ENCODE data around the gene PPP2R3A.

PPP2R3A gene

GRCh38 chr3:136069933-136070332, 104.4 kb downstream of the PPP2R3A start:
- Mint-ChIP-seq H3K27ac (no peak overlapping the region), H3K36me3 (ENCODE audit: low read depth) (peaks cover 36% of the 10 kb centered on the region), H3K27me3 (ENCODE audit: low read depth, poor library complexity) (peaks cover 4% of the 10 kb centered on the region), H3K4me1 (peaks cover 8% of the 10 kb centered on the region), H3K4me3 (no peak overlapping the region), H3K9me3 (no peaks in the 10 kb centered on the region)
- TF ChIP-seq, protein P1, sequence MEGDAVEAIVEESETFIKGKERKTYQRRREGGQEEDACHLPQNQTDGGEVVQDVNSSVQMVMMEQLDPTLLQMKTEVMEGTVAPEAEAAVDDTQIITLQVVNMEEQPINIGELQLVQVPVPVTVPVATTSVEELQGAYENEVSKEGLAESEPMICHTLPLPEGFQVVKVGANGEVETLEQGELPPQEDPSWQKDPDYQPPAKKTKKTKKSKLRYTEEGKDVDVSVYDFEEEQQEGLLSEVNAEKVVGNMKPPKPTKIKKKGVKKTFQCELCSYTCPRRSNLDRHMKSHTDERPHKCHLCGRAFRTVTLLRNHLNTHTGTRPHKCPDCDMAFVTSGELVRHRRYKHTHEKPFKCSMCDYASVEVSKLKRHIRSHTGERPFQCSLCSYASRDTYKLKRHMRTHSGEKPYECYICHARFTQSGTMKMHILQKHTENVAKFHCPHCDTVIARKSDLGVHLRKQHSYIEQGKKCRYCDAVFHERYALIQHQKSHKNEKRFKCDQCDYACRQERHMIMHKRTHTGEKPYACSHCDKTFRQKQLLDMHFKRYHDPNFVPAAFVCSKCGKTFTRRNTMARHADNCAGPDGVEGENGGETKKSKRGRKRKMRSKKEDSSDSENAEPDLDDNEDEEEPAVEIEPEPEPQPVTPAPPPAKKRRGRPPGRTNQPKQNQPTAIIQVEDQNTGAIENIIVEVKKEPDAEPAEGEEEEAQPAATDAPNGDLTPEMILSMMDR (IDR thresholded peaks at IDR 0.05) = no peak
- DNase-seq = no peak

GRCh38 chr3:136070334-136070733, 104.8 kb downstream of the PPP2R3A start:
- H3K36me3 Mint-ChIP-seq (ENCODE audit: low read depth) = peaks cover 31% of the 10 kb centered on the region
- DNase-seq = no peak
- H3K27me3 Mint-ChIP-seq (ENCODE audit: low read depth, poor library complexity) = peaks cover 4% of the 10 kb centered on the region

GRCh38 chr3:136070953-136071949, 105.7 kb downstream of the PPP2R3A start:
- TF ChIP-seq, protein P1 (IDR thresholded peaks at IDR 0.05) = no peak
- no peak overlapping the region for H3K4me3 Mint-ChIP-seq
- H3K4me1 Mint-ChIP-seq = peaks cover 16% of the 10 kb centered on the region
- H3K36me3 Mint-ChIP-seq (ENCODE audit: low read depth) = peaks cover 22% of the 10 kb centered on the region
- no peaks in the 10 kb centered on the region for H3K9me3 Mint-ChIP-seq
- no peak for DNase-seq
- peaks cover 4% of the 10 kb centered on the region for H3K27me3 Mint-ChIP-seq (ENCODE audit: low read depth, poor library complexity)
- H3K27ac Mint-ChIP-seq = peak overlapping the region; percentile 64

More at GRCh38 chr3:136070334-136070733, 104.8 kb downstream of the PPP2R3A start:
- H3K27ac Mint-ChIP-seq = no peak overlapping the region
- H3K9me3 Mint-ChIP-seq = no peaks in the 10 kb centered on the region
- TF ChIP-seq, protein P1 (IDR thresholded peaks at IDR 0.05) = no peak
- H3K4me3 Mint-ChIP-seq = no peak overlapping the region
- H3K4me1 Mint-ChIP-seq = peaks cover 10% of the 10 kb centered on the region

- no peak for DNase-seq
- TF ChIP-seq, protein P1 (IDR thresholded peaks at IDR 0.05) = no peak
- H3K36me3 Mint-ChIP-seq (ENCODE audit: low read depth) = peaks cover 17% of the 10 kb centered on the region
- H3K4me1 Mint-ChIP-seq = peaks cover 16% of the 10 kb centered on the region
- peaks cover 4% of the 10 kb centered on the region for H3K27me3 Mint-ChIP-seq (ENCODE audit: low read depth, poor library complexity)
- no peak overlapping the region for H3K4me3 Mint-ChIP-seq
- H3K27ac Mint-ChIP-seq = no peak overlapping the region
- no peaks in the 10 kb centered on the region for H3K9me3 Mint-ChIP-seq
Measured at GRCh38 chr3:136074546-136075170, 109.1 kb downstream of the PPP2R3A start.

GRCh38 chr3:136075218-136075808, 109.8 kb downstream of the PPP2R3A start:
- no peaks in the 10 kb centered on the region for H3K9me3 Mint-ChIP-seq
- no peak overlapping the region for H3K27ac Mint-ChIP-seq
- H3K36me3 Mint-ChIP-seq (ENCODE audit: low read depth) = peaks cover 24% of the 10 kb centered on the region
- TF ChIP-seq, protein P1 (IDR thresholded peaks at IDR 0.05) = peak; percentile 97
- DNase-seq = peak; percentile 73
- H3K27me3 Mint-ChIP-seq (ENCODE audit: low read depth, poor library complexity) = peaks cover 4% of the 10 kb centered on the region
- H3K4me1 Mint-ChIP-seq = peaks cover 16% of the 10 kb centered on the region
- no peak overlapping the region for H3K4me3 Mint-ChIP-seq
